HCT116 (cell line): ENCODE results near the gene MCRIP2. TPM values are rescaled to one million over a fixed set of nuclear protein-coding genes. Genes with fewer than 3 reads are reported as not detected.

Experiments
- ATAC-seq: fragments of 200-7000 bp; cut with Tn5 transposase; 2 replicates; pipeline ENCODE4 v1.9.1; 2020; ENCODE audit warnings: mild to moderate bottlenecking, moderate library complexity
- BruUV-seq: library from RNA; stranded (reverse); fragments of 400-500 nt; replicated peaks from 2 replicates; lab custom pipeline; 2021; lab: Mats Ljungman, UMichigan
- CTCF ChIA-PET: fragments of 300-600 bp; sonication (Branson Sonifier 250); formaldehyde crosslinking; loops from one replicate; lab custom pipeline; 2021; ENCODE audit warnings: antibody characterized with exemption; lab: Charles Lee
- POLR2A ChIA-PET: fragments of 300-600, 350-600 bp; sonication (Branson Sonifier 250); formaldehyde crosslinking; loops from one replicate; lab custom pipeline; 2021; ENCODE audit warnings: antibody characterized with exemption; lab: Charles Lee
- RAD21 ChIA-PET, 2 experiments: fragments of 300-600 bp; sonication (Branson Sonifier 250); formaldehyde crosslinking; loops; one replicate each; lab custom pipeline; 2023; ENCODE audit warnings: low total read pairs in 2 of 2; ENCODE audit not compliant: uncharacterized antibody in 2 of 2, unreplicated experiment in 2 of 2, low non-redundant PET in 1 of 2; lab: Charles Lee
- DNase-seq: peaks from one replicate; pipeline ENCODE4 v3.0.0-alpha.2; 2010; ENCODE audit warnings: low read depth, low spot score
- H2AFZ ChIP-seq: fragments of 200-600 bp; shearing (Covaris generic), sonication (generic); 2 replicates; pipeline ENCODE4 v1.6.1; 2017; ENCODE audit warnings: low read depth, mixed run types, mixed read lengths, antibody characterized with exemption, low read length; ENCODE audit not compliant: poor library complexity, severe bottlenecking
- H3K27ac ChIP-seq: 2 replicates; pipeline ENCODE4 v1.5.1; 2012; ENCODE audit warnings: low read depth, low read length
- H3K27me3 ChIP-seq: fragments of 200-600 bp; sonication (generic); 2 replicates; pipeline ENCODE4 v1.6.1; 2016; ENCODE audit warnings: mixed run types, low read length, mixed read lengths; ENCODE audit not compliant: insufficient read depth
- H3K36me3 ChIP-seq, 2 experiments: fragments of 200-500 bp in 1 of 2; fragments of 200-600 bp in 1 of 2; sonication (Bioruptor generic) in 1 of 2; sonication (generic) in 1 of 2; 2 replicates each; pipeline versions ENCODE4 v1.5.1 to v1.6.1; 2014 to 2016; ENCODE audit warnings: low read length in 2 of 2, inconsistent platforms in 1 of 2, mixed read lengths in 1 of 2, mixed run types in 1 of 2; ENCODE audit not compliant: insufficient read depth in 2 of 2, control insufficient read depth in 1 of 2
- H3K4me1 ChIP-seq, 2 experiments: fragments of 200-600 bp in 1 of 2; sonication (generic) in 1 of 2; 2 replicates each; pipeline versions ENCODE4 v1.5.1 to v1.6.1; 2012 to 2017; ENCODE audit warnings: low read length in 2 of 2, inconsistent platforms in 1 of 2, mild to moderate bottlenecking in 1 of 2, mixed read lengths in 1 of 2, mixed run types in 1 of 2, moderate library complexity in 1 of 2; ENCODE audit not compliant: insufficient read depth in 2 of 2, control insufficient read depth in 1 of 2
- H3K4me2 ChIP-seq: fragments of 200-600 bp; sonication (generic); 2 replicates; pipeline ENCODE4 v1.6.1; 2017; ENCODE audit warnings: mixed run types, low read length, mixed read lengths
- H3K4me3 ChIP-seq, 2 experiments: fragments of 200-600 bp in 1 of 2; sonication (generic) in 1 of 2; replicated peaks in 1 of 2; 2 replicates each; pipeline ENCODE4 v1.5.1; 2011 to 2016; ENCODE audit warnings: low read length in 2 of 2, control low read depth in 1 of 2, low read depth in 1 of 2, mild to moderate bottlenecking in 1 of 2, mixed read lengths in 1 of 2, mixed run types in 1 of 2
- H3K79me2 ChIP-seq: fragments of 200-600 bp; sonication (generic); 2 replicates; pipeline ENCODE4 v1.6.1; 2017; ENCODE audit warnings: mild to moderate bottlenecking, mixed run types, low read length, moderate library complexity, mixed read lengths; ENCODE audit not compliant: insufficient read depth
- H3K9ac ChIP-seq: fragments of 200-600 bp; sonication (generic); 2 replicates; pipeline ENCODE4 v1.6.1; 2016; ENCODE audit warnings: low read length, mixed read lengths
- H3K9me2 ChIP-seq: fragments of 200-600 bp; sonication (generic), shearing (Covaris generic); 2 replicates; pipeline ENCODE4 v1.6.1; 2017; ENCODE audit warnings: mixed run types, mild to moderate bottlenecking, moderate library complexity; ENCODE audit not compliant: insufficient read depth
- H3K9me3 ChIP-seq, 2 experiments: fragments of 200-500 bp in 1 of 2; fragments of 200-600 bp in 1 of 2; sonication (Bioruptor generic) in 1 of 2; sonication (generic) in 1 of 2; 2 replicates each; pipeline ENCODE4 v1.6.1; 2014 to 2017; ENCODE audit warnings: low read length in 2 of 2, mixed read lengths in 2 of 2, inconsistent platforms in 1 of 2, low read depth in 1 of 2, mild to moderate bottlenecking in 1 of 2, mixed run types in 1 of 2, moderate library complexity in 1 of 2; ENCODE audit not compliant: control insufficient read depth in 1 of 2, insufficient read depth in 1 of 2
- H4K20me1 ChIP-seq: fragments of 200-600 bp; sonication (generic), shearing (Covaris generic); 2 replicates; pipeline ENCODE4 v1.6.1; 2017; ENCODE audit warnings: mixed run types, mild to moderate bottlenecking, moderate library complexity; ENCODE audit not compliant: insufficient read depth
- CBX3 ChIP-seq: IDR thresholded peaks from 2 replicates; pipeline ENCODE4 v1.6.1; 2012; ENCODE audit warnings: low read depth
- CEBPB ChIP-seq: IDR thresholded peaks from 2 replicates; pipeline ENCODE4 v1.6.1; 2012; ENCODE audit warnings: low read depth
- ELF1 ChIP-seq: IDR thresholded peaks from 2 replicates; pipeline ENCODE4 v1.6.1; 2012; ENCODE audit warnings: low read depth, borderline replicate concordance
- EZH2 ChIP-seq: fragments of 200-600 bp; sonication (generic); IDR thresholded peaks from 2 replicates; pipeline ENCODE4 v1.6.1; 2017; ENCODE audit warnings: antibody characterized with exemption, mixed run types
- EZH2phosphoT487 ChIP-seq: fragments of 200-600 bp; IDR thresholded peaks from 2 replicates; pipeline ENCODE4 v1.6.1; 2018; ENCODE audit warnings: antibody characterized with exemption, borderline replicate concordance
- FOSL1 ChIP-seq: IDR thresholded peaks from 2 replicates; pipeline ENCODE4 v1.6.1; 2012; ENCODE audit warnings: low read depth
- JUND ChIP-seq: IDR thresholded peaks from 2 replicates; pipeline ENCODE4 v1.6.1; 2012
- MAX ChIP-seq: IDR thresholded peaks from 2 replicates; pipeline ENCODE4 v1.6.1; 2012
- POLR2A ChIP-seq: IDR thresholded peaks from 2 replicates; pipeline ENCODE4 v1.7.0; 2011; ENCODE audit warnings: borderline replicate concordance; ENCODE audit not compliant: insufficient read depth, insufficient read length; ENCODE audit errors: extremely low read depth
- RAD21 ChIP-seq: IDR thresholded peaks from 2 replicates; pipeline ENCODE4 v1.6.1; 2012; ENCODE audit warnings: low read depth, mild to moderate bottlenecking
- SIN3A ChIP-seq: IDR thresholded peaks from 2 replicates; pipeline ENCODE4 v1.6.1; 2012; ENCODE audit warnings: low read depth
- ZFX ChIP-seq: fragments of 450-650 bp; IDR thresholded peaks from 2 replicates; pipeline ENCODE4 v1.6.1; 2017
- ZNF274 ChIP-seq: fragments of 200-500 bp; sonication (Bioruptor generic); IDR thresholded peaks from 2 replicates; pipeline ENCODE4 v1.6.1; 2014; ENCODE audit warnings: mild to moderate bottlenecking, low read depth, low read length, inconsistent platforms
- intact Hi-C: fragments of 100-400 bp; cut with micrococcal nuclease; formaldehyde crosslinking; loops from 2 replicates; pipeline ENCODE4 v1.10.0; 2022
- total RNA-seq: library from RNA; stranded (reverse); gene quantifications from one replicate; pipeline ENCODE4 v1.2.1, GENCODE V29; 2021; ENCODE audit not compliant: unreplicated experiment
- TF ChIP-seq, protein P1 (sequence below): IDR thresholded peaks from 2 replicates; pipeline ENCODE4 v1.6.1; 2012
- TF ChIP-seq, protein P2 (sequence below): IDR thresholded peaks from 2 replicates; pipeline ENCODE4 v1.6.1; 2012; ENCODE audit warnings: low read depth
- TF ChIP-seq, protein P3 (sequence below), 3 experiments: fragments of 200-600 bp in 1 of 3; sonication (generic) in 1 of 3; IDR thresholded peaks in 2 of 3; conservative IDR thresholded peaks in 1 of 3; 2 replicates each; pipeline ENCODE4 v1.5.1; 2012 to 2017; ENCODE audit warnings: low read depth in 2 of 3, low read length in 2 of 3, antibody characterized with exemption in 1 of 3, borderline replicate concordance in 1 of 3, control low read depth in 1 of 3, mild to moderate bottlenecking in 1 of 3, mixed read lengths in 1 of 3, mixed run types in 1 of 3, moderate library complexity in 1 of 3; ENCODE audit not compliant: insufficient read depth in 1 of 3

MCRIP2 gene
- total RNA-seq, 1 experiment from 2014 or later, result 34.9 TPM

GRCh38 chr16:638034-638543 lies 3.5 kb upstream of the MCRIP2 start:
- ATAC-seq, result no peak
- Histone ChIP-seq H3K27me3 (no peaks in the 10 kb centered on the region), H3K36me3 (no peaks in the 10 kb centered on the region), H4K20me1 (no peaks in the 10 kb centered on the region), H3K4me1 (peaks cover 0 to 21% of the 10 kb centered on the region in 2 experiments; a peak in 3 of 4 replicates), H3K79me2 (peaks cover 19% of the 10 kb centered on the region; the same call in 1 of the 2 replicates), H3K27ac (no peak overlapping the region), H3K9me3 (no peaks in the 10 kb centered on the region), H3K9me2 (no peaks in the 10 kb centered on the region), H3K9ac (no peak overlapping the region), H3K4me3 (no peak overlapping the region), H3K4me2 (0 out of 2 replicates have a peak overlapping the region, but pooled peaks have one; percentile 56), H2AFZ (no peak overlapping the region)
- RAD21 ChIA-PET, result no interaction called here
- intact Hi-C loops, result no loop called here
- CTCF ChIA-PET, result no interaction called here
- POLR2A ChIA-PET, result no interaction called here
- no peak for DNase-seq
- no TSS peak for BruUV-seq
- TF ChIP-seq ZFX, result no peak
- TF ChIP-seq JUND, result no peak

DNA sequence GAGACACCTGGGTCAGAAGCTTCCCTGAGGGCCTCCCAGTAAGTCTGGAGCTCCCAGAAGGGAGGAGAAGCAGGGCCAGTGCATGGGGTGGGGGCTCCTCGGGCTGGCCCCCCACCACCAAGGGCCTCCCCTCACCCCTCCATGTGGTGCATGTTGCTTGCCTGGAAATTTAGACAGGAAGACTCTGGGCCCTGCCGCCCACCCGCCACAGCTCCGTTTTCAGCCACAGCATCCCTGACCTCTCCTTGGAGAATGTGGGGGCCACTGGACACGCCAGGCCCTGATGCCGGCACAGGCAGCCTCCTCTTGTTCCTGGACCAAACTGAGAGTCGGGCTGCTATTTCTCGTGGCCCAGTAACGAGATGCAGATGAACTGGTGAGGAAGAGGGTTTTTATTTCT lies 2.8 kb upstream of the MCRIP2 start:
- POLR2A ChIA-PET, result no interaction called here
- no peak for TF ChIP-seq MAX
- no peak for TF ChIP-seq JUND
- TF ChIP-seq FOSL1, result no peak
- TF ChIP-seq, protein P1, sequence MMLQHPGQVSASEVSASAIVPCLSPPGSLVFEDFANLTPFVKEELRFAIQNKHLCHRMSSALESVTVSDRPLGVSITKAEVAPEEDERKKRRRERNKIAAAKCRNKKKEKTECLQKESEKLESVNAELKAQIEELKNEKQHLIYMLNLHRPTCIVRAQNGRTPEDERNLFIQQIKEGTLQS, result no peak
- TF ChIP-seq RAD21, result no peak
- TF ChIP-seq, protein P2, sequence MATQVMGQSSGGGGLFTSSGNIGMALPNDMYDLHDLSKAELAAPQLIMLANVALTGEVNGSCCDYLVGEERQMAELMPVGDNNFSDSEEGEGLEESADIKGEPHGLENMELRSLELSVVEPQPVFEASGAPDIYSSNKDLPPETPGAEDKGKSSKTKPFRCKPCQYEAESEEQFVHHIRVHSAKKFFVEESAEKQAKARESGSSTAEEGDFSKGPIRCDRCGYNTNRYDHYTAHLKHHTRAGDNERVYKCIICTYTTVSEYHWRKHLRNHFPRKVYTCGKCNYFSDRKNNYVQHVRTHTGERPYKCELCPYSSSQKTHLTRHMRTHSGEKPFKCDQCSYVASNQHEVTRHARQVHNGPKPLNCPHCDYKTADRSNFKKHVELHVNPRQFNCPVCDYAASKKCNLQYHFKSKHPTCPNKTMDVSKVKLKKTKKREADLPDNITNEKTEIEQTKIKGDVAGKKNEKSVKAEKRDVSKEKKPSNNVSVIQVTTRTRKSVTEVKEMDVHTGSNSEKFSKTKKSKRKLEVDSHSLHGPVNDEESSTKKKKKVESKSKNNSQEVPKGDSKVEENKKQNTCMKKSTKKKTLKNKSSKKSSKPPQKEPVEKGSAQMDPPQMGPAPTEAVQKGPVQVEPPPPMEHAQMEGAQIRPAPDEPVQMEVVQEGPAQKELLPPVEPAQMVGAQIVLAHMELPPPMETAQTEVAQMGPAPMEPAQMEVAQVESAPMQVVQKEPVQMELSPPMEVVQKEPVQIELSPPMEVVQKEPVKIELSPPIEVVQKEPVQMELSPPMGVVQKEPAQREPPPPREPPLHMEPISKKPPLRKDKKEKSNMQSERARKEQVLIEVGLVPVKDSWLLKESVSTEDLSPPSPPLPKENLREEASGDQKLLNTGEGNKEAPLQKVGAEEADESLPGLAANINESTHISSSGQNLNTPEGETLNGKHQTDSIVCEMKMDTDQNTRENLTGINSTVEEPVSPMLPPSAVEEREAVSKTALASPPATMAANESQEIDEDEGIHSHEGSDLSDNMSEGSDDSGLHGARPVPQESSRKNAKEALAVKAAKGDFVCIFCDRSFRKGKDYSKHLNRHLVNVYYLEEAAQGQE, result no peak
- TF ChIP-seq EZH2, result no peak
- TF ChIP-seq ELF1, result no peak
- no peak for TF ChIP-seq CBX3
- no peak for TF ChIP-seq EZH2phosphoT487
- TF ChIP-seq CEBPB, result no peak
- TF ChIP-seq POLR2A, result no peak
- no peak for TF ChIP-seq ZNF274
- TF ChIP-seq, protein P3, sequence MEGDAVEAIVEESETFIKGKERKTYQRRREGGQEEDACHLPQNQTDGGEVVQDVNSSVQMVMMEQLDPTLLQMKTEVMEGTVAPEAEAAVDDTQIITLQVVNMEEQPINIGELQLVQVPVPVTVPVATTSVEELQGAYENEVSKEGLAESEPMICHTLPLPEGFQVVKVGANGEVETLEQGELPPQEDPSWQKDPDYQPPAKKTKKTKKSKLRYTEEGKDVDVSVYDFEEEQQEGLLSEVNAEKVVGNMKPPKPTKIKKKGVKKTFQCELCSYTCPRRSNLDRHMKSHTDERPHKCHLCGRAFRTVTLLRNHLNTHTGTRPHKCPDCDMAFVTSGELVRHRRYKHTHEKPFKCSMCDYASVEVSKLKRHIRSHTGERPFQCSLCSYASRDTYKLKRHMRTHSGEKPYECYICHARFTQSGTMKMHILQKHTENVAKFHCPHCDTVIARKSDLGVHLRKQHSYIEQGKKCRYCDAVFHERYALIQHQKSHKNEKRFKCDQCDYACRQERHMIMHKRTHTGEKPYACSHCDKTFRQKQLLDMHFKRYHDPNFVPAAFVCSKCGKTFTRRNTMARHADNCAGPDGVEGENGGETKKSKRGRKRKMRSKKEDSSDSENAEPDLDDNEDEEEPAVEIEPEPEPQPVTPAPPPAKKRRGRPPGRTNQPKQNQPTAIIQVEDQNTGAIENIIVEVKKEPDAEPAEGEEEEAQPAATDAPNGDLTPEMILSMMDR (IDR thresholded peaks at IDR 0.05 in 2 of 3, conservative IDR thresholded peaks at IDR 0.05 in 1 of 3; ENCODE audit: borderline replicate concordance in 1 of 3, insufficient read depth in 1 of 3, low read depth in 2 of 3, low read length in 2 of 3), result no peak
- TF ChIP-seq SIN3A, result no peak

More for the DNA sequence above, 2.8 kb upstream of the MCRIP2 start:
- no peak overlapping the region for H3K4me2 ChIP-seq
- H3K4me3 ChIP-seq, result no peak overlapping the region
- no peak for DNase-seq
- H3K27ac ChIP-seq, result no peak overlapping the region
- H3K4me1 ChIP-seq, result peaks cover 0 to 28% of the 10 kb centered on the region in 2 experiments; a peak in 3 of 4 replicates
- H3K36me3 ChIP-seq, result no peaks in the 10 kb centered on the region
- intact Hi-C loops, result no loop called here
- peaks cover 27% of the 10 kb centered on the region; the same call in 1 of the 2 replicates for H3K79me2 ChIP-seq
- H2AFZ ChIP-seq, result no peak overlapping the region
- H3K9ac ChIP-seq, result no peak overlapping the region
- no peaks in the 10 kb centered on the region for H3K27me3 ChIP-seq
- no peak for ATAC-seq
- H3K9me2 ChIP-seq, result no peaks in the 10 kb centered on the region
- no peaks in the 10 kb centered on the region for H4K20me1 ChIP-seq
- BruUV-seq, result no TSS peak
- ChIA-PET RAD21 (no interaction called here), CTCF (no interaction called here)
- no peaks in the 10 kb centered on the region for H3K9me3 ChIP-seq
